ENCODE measurements around the gene NSG1. TPM values are rescaled to one million over a fixed set of nuclear protein-coding genes. Genes with fewer than 3 reads are reported as not detected.

NSG1 gene
- total and polyA plus RNA-seq, 9 of the 15 experiments (the other 6 are each of a cell fraction or from before 2014, with no cell fraction given): not detected

DNA sequence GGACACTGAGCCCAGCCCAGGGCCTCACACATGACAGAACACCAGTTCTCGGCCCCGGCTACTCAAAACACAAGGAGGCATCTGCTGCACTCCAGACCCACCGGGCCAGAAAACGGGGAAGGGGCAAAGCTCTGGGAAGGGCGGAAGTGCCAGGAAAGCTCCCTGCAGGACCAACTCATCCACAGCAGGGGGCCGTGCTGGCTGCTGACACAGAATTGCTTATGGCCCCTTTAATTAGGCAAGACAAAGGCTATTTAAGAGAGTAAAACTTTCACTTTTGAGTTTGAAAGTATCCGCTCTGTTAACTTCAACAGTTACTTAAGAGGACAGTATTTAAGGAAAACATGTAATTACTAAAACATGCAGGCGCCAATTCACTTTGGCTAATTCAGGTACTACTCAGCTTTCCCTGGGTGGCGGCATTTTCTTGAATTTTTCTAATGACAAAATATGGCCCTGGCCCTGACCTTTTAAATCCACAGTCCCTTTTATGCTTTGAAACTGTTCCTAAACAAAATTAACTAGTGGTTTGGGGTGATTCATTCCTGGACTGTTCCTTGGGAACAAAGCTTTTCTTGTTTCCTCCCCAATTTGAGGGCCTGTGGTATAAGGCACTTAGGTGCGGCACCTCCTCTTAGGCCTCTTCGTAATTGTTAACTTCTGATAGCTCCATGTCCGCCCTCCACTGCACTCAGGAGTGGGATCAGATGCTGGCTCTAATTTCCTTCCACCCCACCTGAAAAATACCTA lies 40.4 kb downstream of the NSG1 start (continued):
- TF ChIP-seq, protein P1, sequence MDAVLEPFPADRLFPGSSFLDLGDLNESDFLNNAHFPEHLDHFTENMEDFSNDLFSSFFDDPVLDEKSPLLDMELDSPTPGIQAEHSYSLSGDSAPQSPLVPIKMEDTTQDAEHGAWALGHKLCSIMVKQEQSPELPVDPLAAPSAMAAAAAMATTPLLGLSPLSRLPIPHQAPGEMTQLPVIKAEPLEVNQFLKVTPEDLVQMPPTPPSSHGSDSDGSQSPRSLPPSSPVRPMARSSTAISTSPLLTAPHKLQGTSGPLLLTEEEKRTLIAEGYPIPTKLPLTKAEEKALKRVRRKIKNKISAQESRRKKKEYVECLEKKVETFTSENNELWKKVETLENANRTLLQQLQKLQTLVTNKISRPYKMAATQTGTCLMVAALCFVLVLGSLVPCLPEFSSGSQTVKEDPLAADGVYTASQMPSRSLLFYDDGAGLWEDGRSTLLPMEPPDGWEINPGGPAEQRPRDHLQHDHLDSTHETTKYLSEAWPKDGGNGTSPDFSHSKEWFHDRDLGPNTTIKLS (IDR thresholded peaks at IDR 0.05; ENCODE audit: borderline replicate concordance, low read depth): no peak
- TF ChIP-seq DMBX1 (CRISPR knock-in tag; IDR thresholded peaks at IDR 0.05; ENCODE audit: borderline replicate concordance): no peak
- TF ChIP-seq ZNF140 (CRISPR knock-in tag; IDR thresholded peaks at IDR 0.05): no peak

DNA sequence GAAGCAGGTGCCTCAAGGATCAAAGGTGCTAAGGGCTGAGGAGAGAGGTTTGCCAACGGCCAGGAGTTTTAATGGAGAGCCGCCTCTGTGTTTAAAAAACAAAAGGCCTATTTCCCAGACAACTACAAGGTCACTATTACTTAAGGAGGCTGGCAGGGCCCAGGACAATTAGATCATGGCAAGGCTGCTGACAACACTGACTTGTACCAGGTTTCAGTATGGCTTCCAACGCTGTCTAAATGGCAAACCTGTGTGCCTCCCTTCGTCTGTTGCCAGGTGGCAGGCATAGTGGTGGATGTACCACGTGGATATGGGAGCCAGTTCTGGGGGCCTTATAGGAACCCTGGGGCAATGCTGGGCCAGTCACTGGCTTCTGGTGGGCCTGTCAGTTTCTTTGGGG lies 41.0 kb downstream of the NSG1 start:
- no peaks in the 10 kb centered on the region for H3K9me3 ChIP-seq (replicated peaks; ENCODE audit: control insufficient read depth, insufficient read depth, low read depth, low read length)
- no peak overlapping the region for H3K4me2 ChIP-seq (ENCODE audit: insufficient read depth, low read length)
- intact Hi-C loops (cut with micrococcal nuclease) (no loop called here), in situ Hi-C loops (cut with MboI) (no loop called here)
- H3K4me1 ChIP-seq (replicated peaks in 1 of 2; ENCODE audit: control insufficient read depth in 2 of 2, insufficient read depth in 2 of 2, low read length in 2 of 2): no peaks in the 10 kb centered on the region
- TF ChIP-seq HNRNPL (IDR thresholded peaks at IDR 0.05; ENCODE audit: low read depth, low read length) (no peak), CEBPG (CRISPR knock-in tag; IDR thresholded peaks at IDR 0.05) (no peak), CEBPG (tag; conservative IDR thresholded peaks at IDR 0.05 in 1 of 2, IDR thresholded peaks at IDR 0.05 in 1 of 2) (no peak), ZNF589 (CRISPR knock-in tag; IDR thresholded peaks at IDR 0.05; ENCODE audit: low read depth) (no peak), TFAM (CRISPR knock-in tag; conservative IDR thresholded peaks at IDR 0.05) (no peak), BCL6 (CRISPR knock-in tag; IDR thresholded peaks at IDR 0.05) (no peak), ZNF561 (CRISPR knock-in tag; conservative IDR thresholded peaks at IDR 0.05) (no peak), NFE2 (IDR thresholded peaks at IDR 0.05; ENCODE audit: low read depth) (no peak), SLC30A9 (CRISPR knock-in tag; IDR thresholded peaks at IDR 0.05) (no peak), CAMTA2 (CRISPR knock-in tag; conservative IDR thresholded peaks at IDR 0.05) (no peak)
- ChIA-PET CTCF (ENCODE audit: low intra/inter-chr PET ratio) (no interaction called here), POLR2A (interaction anchor here (1.4 kb wide), 1 partner anchor 38 kb away, joined by 4 read pairs; no protein-coding TSS in a partner anchor)
- FAIRE-seq (no peak), ATAC-seq (no peak), DNase-seq (ENCODE audit: extremely low read depth in 1 of 4, low spot score in 3 of 4) (no peak)
- no peak overlapping the region for H2AFZ ChIP-seq (ENCODE audit: low read depth, low read length)
- H3K9me1 ChIP-seq (ENCODE audit: control insufficient read depth, insufficient read depth, low read length): no peaks in the 10 kb centered on the region
- H3K36me3 ChIP-seq (ENCODE audit: control insufficient read depth, insufficient read depth, low read length): peaks cover 11% of the 10 kb centered on the region; the same call in 1 of the 3 replicates
- H3K9ac ChIP-seq (ENCODE audit: insufficient read depth in 1 of 2, low read depth in 2 of 2, low read length in 2 of 2): no peak overlapping the region
- no peak overlapping the region for H3K27ac ChIP-seq (ENCODE audit: extremely low read depth, low read depth, low read length)
- H4K20me1 ChIP-seq (replicated peaks; ENCODE audit: control insufficient read depth, insufficient read depth, low read length): no peaks in the 10 kb centered on the region; the same call in 1 of the 2 replicates
- no peak overlapping the region for H3K4me3 ChIP-seq
- H3K27me3 ChIP-seq (ENCODE audit: control insufficient read depth in 2 of 2, insufficient read depth in 2 of 2, low read length in 2 of 2): no peaks in the 10 kb centered on the region
- WGBS (ENCODE audit: insufficient coverage, low coverage, missing lambda C conversion rate): 70% methylated on average over 5 of the region's 5 CpGs
- no TSS peak for BruUV-seq (replicated peaks)
- no peaks in the 10 kb centered on the region for H3K79me2 ChIP-seq (ENCODE audit: control insufficient read depth, insufficient read depth, low read length)
